Dedifferentiated amniotic fluid mesenchymal stem cell (primary cell): ENCODE results near the gene KRT1.
"Not testable (repeated sequence)": the region's sequence is repeated elsewhere in the genome, so short reads cannot be mapped to it uniquely, and the experiment has no call there.

Experiments
- DNase-seq: peaks from one replicate; pipeline ENCODE4 v3.0.0-alpha.2; 2016; ENCODE audit errors: extremely low spot score

The KRT1 gene

DNA sequence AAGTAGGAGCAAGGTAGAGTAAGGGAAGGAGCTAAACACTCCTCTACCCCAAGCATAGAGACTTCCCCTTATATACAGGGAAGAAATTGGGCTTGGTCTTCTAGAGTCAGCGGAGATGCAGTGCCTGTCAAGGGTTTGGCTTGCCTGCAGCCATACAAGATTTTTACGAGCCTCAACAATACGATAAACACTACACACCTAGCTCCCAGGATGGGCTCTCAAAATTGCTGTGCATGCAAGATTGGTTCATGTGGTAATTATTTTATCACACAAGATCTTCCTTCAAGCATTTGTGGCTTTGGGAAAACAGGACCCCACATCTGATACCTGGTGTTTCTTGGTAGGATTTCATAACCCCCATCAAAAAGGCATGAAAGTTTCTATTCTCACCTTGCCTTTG lies at the start of gene KRT1:
Gene KRT1, minus strand, starts transcription at position 45 of the 400 bp plus-strand sequence. CDS start 59 bp downstream, outside the sequence.
- DNase-seq: no peak

DNA sequence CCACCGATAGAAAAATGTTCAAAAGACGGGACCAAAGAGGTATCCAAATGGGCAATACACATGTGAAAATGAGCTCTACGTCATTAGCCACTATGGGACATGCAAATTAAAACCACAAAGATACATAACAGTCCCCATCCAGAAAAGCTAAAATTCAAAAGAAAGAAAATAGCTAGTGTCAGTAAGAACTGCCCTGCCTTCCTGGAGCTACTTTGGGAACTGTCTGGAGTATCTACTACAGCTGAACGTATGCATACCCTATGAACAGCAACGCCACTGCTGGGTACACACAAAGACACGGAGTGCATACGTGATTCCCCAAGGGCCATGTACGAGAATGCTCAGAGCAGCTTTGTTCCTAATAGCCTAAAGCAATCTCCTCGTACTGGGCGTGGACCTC lies 48.9 kb upstream of the KRT1 start:
- no peak for DNase-seq

GRCh38 chr12:52728374-52728773 lies 48.2 kb upstream of the KRT1 start:
- no peak for DNase-seq

GRCh38 chr12:52727037-52727436 lies 46.8 kb upstream of the KRT1 start:
- no peak for DNase-seq

GRCh38 chr12:52726451-52726850 lies 46.2 kb upstream of the KRT1 start:
- DNase-seq: no peak

- no peak for DNase-seq
Measured at GRCh38 chr12:52724384-52724783, 44.2 kb upstream of the KRT1 start.

DNA sequence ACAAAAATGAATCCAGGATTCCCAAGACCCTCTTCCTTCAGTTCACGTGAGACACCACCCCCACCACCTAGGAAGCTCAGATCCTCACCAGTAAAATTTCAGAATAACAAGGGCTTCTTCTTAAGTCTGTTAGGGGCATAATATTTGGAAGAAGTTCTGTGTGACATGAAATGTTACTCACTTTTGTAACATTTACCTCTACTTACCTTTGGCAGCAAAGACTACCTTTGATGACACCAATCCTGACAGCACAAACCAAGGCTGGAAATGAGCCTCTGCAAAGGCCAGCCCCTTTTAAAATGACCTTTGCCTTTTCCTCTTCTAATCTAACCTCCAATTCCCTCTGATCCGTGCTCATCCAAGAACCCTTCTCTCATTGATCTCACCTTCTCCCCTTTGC lies 42.5 kb upstream of the KRT1 start:
- no peak for DNase-seq

- no peak for DNase-seq
Measured at GRCh38 chr12:52721838-52722470, 41.7 kb upstream of the KRT1 start.

- DNase-seq: no peak
Measured at GRCh38 chr12:52720365-52720886, 40.2 kb upstream of the KRT1 start.

- no peak for DNase-seq
Measured at GRCh38 chr12:52716061-52716460, 35.9 kb upstream of the KRT1 start.

- DNase-seq: no peak
Measured at GRCh38 chr12:52715416-52715815, 35.2 kb upstream of the KRT1 start.

- no peak for DNase-seq
Measured at GRCh38 chr12:52714887-52715281, 34.7 kb upstream of the KRT1 start.

DNA sequence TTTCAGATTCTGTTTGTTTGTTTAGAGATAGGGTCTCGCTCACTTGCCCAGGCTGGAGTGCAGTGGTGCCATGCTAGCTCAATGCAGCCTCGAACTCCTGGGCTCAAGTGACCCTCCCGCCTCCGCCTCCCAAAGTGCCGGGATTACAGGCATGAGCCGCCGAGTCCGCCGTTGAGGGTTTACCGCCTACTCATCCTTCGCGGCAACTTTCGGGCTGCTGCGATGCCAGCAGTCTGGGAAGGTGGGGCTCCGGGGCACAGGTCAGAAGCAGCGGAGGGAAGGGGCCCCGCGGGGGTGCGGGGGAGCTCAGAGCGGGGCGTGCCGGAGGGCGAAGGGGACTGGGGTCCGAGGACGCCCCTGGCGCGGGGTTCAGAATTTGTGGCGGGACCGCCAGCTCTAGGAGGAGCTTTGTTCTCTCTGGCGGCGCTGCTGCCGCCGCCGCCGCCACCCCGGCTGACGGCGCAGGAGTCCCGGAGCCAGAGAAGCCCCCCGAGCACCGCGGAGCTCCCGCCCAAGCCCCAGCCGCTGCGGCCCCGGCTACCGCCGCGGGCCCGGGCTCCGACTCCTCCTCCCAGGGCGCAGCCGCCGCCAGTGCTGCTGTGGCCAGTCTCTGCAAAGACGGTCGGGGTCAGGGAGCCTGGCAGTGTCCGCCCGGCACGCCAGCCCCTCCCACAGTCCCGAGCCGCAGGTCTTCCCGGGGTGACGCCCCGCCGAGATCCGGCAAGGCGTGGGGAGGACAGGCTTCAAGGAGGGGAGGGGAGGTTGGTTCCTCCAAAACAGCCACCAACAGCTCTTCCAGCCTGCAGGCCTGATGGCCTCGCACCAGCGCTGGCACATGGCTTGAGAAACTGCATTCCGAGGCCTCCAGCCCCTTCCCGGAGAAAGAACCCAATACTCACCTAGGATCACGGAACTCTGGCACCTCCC lies 34.0 kb upstream of the KRT1 start:
- no peak for DNase-seq

GRCh38 chr12:52712122-52712521 lies 31.9 kb upstream of the KRT1 start:
- not testable (repeated sequence) for DNase-seq

DNA sequence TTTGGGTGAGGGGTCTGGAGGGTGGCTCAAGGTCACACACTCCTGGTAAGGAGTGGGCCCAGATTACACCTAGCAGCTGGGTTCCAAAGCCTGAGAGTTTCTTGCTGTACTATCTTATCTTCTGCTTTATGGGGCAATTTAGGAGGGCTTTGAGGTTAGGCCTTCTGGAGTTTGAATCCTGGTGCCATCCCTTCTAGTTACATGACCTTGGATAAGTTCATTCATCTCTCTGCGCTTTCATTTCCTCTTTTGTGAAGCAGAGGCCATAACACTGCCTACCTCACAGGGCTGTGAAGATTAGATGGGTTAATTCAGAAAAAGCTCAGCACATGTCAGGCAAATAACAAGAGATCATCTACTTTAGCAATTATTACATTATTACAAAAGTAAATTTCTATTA lies 30.5 kb upstream of the KRT1 start:
- no peak for DNase-seq

DNA sequence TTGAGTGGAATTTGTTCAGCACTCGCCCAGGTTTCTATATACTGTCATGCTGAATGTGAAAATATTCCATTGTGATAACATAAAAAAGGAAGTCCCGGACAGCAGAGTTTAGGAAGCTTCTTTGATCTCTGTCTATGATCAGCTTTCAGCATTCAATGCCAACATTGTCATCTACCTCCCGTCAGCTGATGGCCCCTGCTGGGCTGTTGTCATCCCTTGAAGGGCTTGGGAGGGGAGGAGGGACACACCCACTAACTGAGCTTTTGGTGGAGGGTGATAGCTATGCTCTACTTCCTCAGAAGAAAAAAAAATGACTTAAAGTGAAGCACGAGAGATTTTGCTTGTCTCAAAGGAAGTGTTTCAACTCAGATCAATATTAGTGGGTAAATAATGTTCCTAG lies 27.8 kb upstream of the KRT1 start:
- no peak for DNase-seq

- DNase-seq: no peak
Measured at GRCh38 chr12:52704464-52704863, 24.3 kb upstream of the KRT1 start.

GRCh38 chr12:52703878-52704277 lies 23.7 kb upstream of the KRT1 start:
- DNase-seq: no peak

- no peak for DNase-seq
Measured at GRCh38 chr12:52703424-52703823, 23.2 kb upstream of the KRT1 start, which contains the start of gene KRT77. KRT77 (minus strand) TSS chr12:52703524; CDS start chr12:52703434, 90 bp downstream.

GRCh38 chr12:52702338-52702737 lies 22.1 kb upstream of the KRT1 start:
- DNase-seq: no peak

DNA sequence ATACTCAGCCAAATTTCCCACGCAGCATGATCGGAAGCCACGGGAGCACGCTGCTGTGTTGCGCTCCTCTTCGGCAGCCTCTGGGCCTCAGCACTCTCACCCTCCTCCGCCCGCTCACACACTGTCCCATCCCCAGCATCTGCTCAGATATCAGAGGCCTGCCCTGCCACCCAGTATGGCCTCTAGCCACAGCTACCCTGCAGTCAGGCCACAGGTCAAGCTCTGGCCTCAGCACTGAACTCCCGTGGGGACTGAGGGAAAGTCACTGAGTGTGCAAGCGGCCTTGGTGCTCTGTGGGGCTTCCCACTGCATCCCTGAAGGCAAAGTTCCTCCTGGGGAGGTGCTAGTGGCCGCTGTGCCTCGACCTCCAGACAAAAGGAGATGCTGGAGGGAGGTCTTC lies 21.1 kb upstream of the KRT1 start:
- no peak for DNase-seq

GRCh38 chr12:52699960-52700359 lies 19.8 kb upstream of the KRT1 start:
- DNase-seq: no peak

GRCh38 chr12:52699373-52699772 lies 19.2 kb upstream of the KRT1 start:
- no peak for DNase-seq
